IPS-18a (cell line): Measurements from ENCODE around the gene MCF2.

Source experiments
- H3K27ac ChIP-seq: one replicate; pipeline ENCODE4 v1.5.1; 2013; ENCODE audit warnings: low read length
- H3K27me3 ChIP-seq: one replicate; pipeline ENCODE4 v1.6.1; 2013; ENCODE audit warnings: mild to moderate bottlenecking, low read length; ENCODE audit not compliant: control insufficient read depth, insufficient read depth
- H3K36me3 ChIP-seq: one replicate; pipeline ENCODE4 v1.6.1; 2013; ENCODE audit warnings: low read depth, low read length; ENCODE audit not compliant: control insufficient read depth
- H3K4me1 ChIP-seq: one replicate; pipeline ENCODE4 v1.6.1; 2013; ENCODE audit warnings: low read depth, low read length; ENCODE audit not compliant: control insufficient read depth
- H3K4me3 ChIP-seq: one replicate; pipeline ENCODE4 v1.5.1; 2013; ENCODE audit warnings: low read length
- H3K9ac ChIP-seq: one replicate; pipeline ENCODE4 v1.6.1; 2013; ENCODE audit warnings: mild to moderate bottlenecking, low read length, moderate library complexity
- H3K9me3 ChIP-seq: one replicate; pipeline ENCODE4 v1.6.1; 2013; ENCODE audit warnings: low read depth, low read length; ENCODE audit not compliant: control insufficient read depth

Gene MCF2

GRCh38 chrX:139708067-139708466, at the start of gene MCF2:
Gene MCF2 (minus strand): TSS chrX:139708167. CDS start chrX:139651744, 56,423 bp downstream.
- H3K36me3 ChIP-seq, result no peaks in the 10 kb centered on the region

GRCh38 chrX:139751053-139751452, 43.1 kb upstream of the MCF2 start:
- Histone ChIP-seq H3K27ac (no peak overlapping the region), H3K36me3 (no peaks in the 10 kb centered on the region), H3K27me3 (no peaks in the 10 kb centered on the region), H3K9me3 (peaks cover 25% of the 10 kb centered on the region), H3K9ac (no peak overlapping the region), H3K4me1 (no peaks in the 10 kb centered on the region), H3K4me3 (no peak overlapping the region)

More at GRCh38 chrX:139708067-139708466, at the start of gene MCF2:
- Histone ChIP-seq H3K27me3 (no peaks in the 10 kb centered on the region), H3K9ac (no peak within 1 kb of the TSS), H3K4me1 (no peaks in the 10 kb centered on the region), H3K27ac (no peak within 1 kb of the TSS), H3K9me3 (peaks cover 20% of the 10 kb centered on the region), H3K4me3 (no peak within 1 kb of the TSS)

GRCh38 chrX:139750390-139750789, 42.4 kb upstream of the MCF2 start:
- Histone ChIP-seq H3K4me3 (no peak overlapping the region), H3K9ac (no peak overlapping the region), H3K36me3 (no peaks in the 10 kb centered on the region), H3K4me1 (no peaks in the 10 kb centered on the region), H3K27ac (no peak overlapping the region), H3K9me3 (peaks cover 20% of the 10 kb centered on the region), H3K27me3 (no peaks in the 10 kb centered on the region)

- H3K9me3 ChIP-seq, result peaks cover 16% of the 10 kb centered on the region
- H3K27ac ChIP-seq, result no peak overlapping the region
- no peaks in the 10 kb centered on the region for H3K36me3 ChIP-seq
- no peaks in the 10 kb centered on the region for H3K4me1 ChIP-seq
- no peaks in the 10 kb centered on the region for H3K27me3 ChIP-seq
- H3K9ac ChIP-seq, result no peak overlapping the region
- H3K4me3 ChIP-seq, result no peak overlapping the region
These were observed 31.2 kb upstream of the MCF2 start for GRCh38 chrX:139739138-139739537.

GRCh38 chrX:139738581-139738980, 30.6 kb upstream of the MCF2 start:
- no peak overlapping the region for H3K9ac ChIP-seq
- no peaks in the 10 kb centered on the region for H3K36me3 ChIP-seq
- no peak overlapping the region for H3K4me3 ChIP-seq
- H3K27ac ChIP-seq, result no peak overlapping the region
- H3K27me3 ChIP-seq, result no peaks in the 10 kb centered on the region
- H3K4me1 ChIP-seq, result no peaks in the 10 kb centered on the region
- H3K9me3 ChIP-seq, result peaks cover 13% of the 10 kb centered on the region

- H3K9me3 ChIP-seq, result peaks cover 14% of the 10 kb centered on the region
- H3K27me3 ChIP-seq, result no peaks in the 10 kb centered on the region
- H3K4me1 ChIP-seq, result no peaks in the 10 kb centered on the region
- H3K36me3 ChIP-seq, result no peaks in the 10 kb centered on the region
- H3K27ac ChIP-seq, result no peak overlapping the region
- no peak overlapping the region for H3K9ac ChIP-seq
- no peak overlapping the region for H3K4me3 ChIP-seq
These were observed 28.2 kb upstream of the MCF2 start for GRCh38 chrX:139736151-139736550.

- no peaks in the 10 kb centered on the region for H3K36me3 ChIP-seq
- H3K9ac ChIP-seq, result no peak overlapping the region
- H3K9me3 ChIP-seq, result peaks cover 22% of the 10 kb centered on the region
- H3K4me1 ChIP-seq, result no peaks in the 10 kb centered on the region
- H3K27me3 ChIP-seq, result no peaks in the 10 kb centered on the region
- H3K27ac ChIP-seq, result no peak overlapping the region
- no peak overlapping the region for H3K4me3 ChIP-seq
These were observed 27.0 kb upstream of the MCF2 start for GRCh38 chrX:139734996-139735395.

- Histone ChIP-seq H3K9ac (no peak overlapping the region), H3K27me3 (no peaks in the 10 kb centered on the region), H3K27ac (no peak overlapping the region), H3K4me3 (no peak overlapping the region), H3K4me1 (no peaks in the 10 kb centered on the region), H3K9me3 (peaks cover 26% of the 10 kb centered on the region), H3K36me3 (peaks cover 3% of the 10 kb centered on the region)
These were observed 17.8 kb upstream of the MCF2 start for GRCh38 chrX:139725720-139726119.

- Histone ChIP-seq H3K4me1 (peaks cover 3% of the 10 kb centered on the region), H3K9me3 (peaks cover 28% of the 10 kb centered on the region), H3K27ac (no peak overlapping the region), H3K4me3 (no peak overlapping the region), H3K36me3 (peaks cover 3% of the 10 kb centered on the region), H3K27me3 (no peaks in the 10 kb centered on the region), H3K9ac (no peak overlapping the region)
These were observed 16.7 kb upstream of the MCF2 start for GRCh38 chrX:139724626-139725025.

- Histone ChIP-seq H3K4me3 (no peak overlapping the region), H3K27ac (no peak overlapping the region), H3K36me3 (no peaks in the 10 kb centered on the region), H3K9ac (no peak overlapping the region), H3K9me3 (peaks cover 30% of the 10 kb centered on the region), H3K4me1 (peaks cover 3% of the 10 kb centered on the region), H3K27me3 (no peaks in the 10 kb centered on the region)
These were observed 13.0 kb upstream of the MCF2 start for GRCh38 chrX:139720979-139721378.

GRCh38 chrX:139720136-139720535, 12.2 kb upstream of the MCF2 start:
- no peaks in the 10 kb centered on the region for H3K36me3 ChIP-seq
- H3K9ac ChIP-seq, result no peak overlapping the region
- H3K4me1 ChIP-seq, result peaks cover 3% of the 10 kb centered on the region
- H3K9me3 ChIP-seq, result peaks cover 29% of the 10 kb centered on the region
- H3K27me3 ChIP-seq, result no peaks in the 10 kb centered on the region
- no peak overlapping the region for H3K27ac ChIP-seq
- H3K4me3 ChIP-seq, result no peak overlapping the region

- H3K36me3 ChIP-seq, result no peaks in the 10 kb centered on the region
- H3K9ac ChIP-seq, result no peak overlapping the region
- no peak overlapping the region for H3K4me3 ChIP-seq
- no peak overlapping the region for H3K27ac ChIP-seq
- peaks cover 22% of the 10 kb centered on the region for H3K9me3 ChIP-seq
- no peaks in the 10 kb centered on the region for H3K27me3 ChIP-seq
- no peaks in the 10 kb centered on the region for H3K4me1 ChIP-seq
These were observed 5.3 kb downstream of the MCF2 start for GRCh38 chrX:139702658-139703057.
